Skeletal muscle satellite cell (primary cell): ENCODE measurements around the gene CLDN10.

Experiments used
- H3K27me3 ChIP-seq: 2 replicates; pipeline ENCODE4 v1.7.0; 2013; ENCODE audit warnings: low read length; ENCODE audit not compliant: control insufficient read depth, insufficient read depth
- H3K36me3 ChIP-seq: 2 replicates; pipeline ENCODE4 v1.7.0; 2013; ENCODE audit warnings: mild to moderate bottlenecking, control low read depth, low read length; ENCODE audit not compliant: insufficient read depth
- H3K4me1 ChIP-seq: 2 replicates; pipeline ENCODE4 v1.7.0; 2013; ENCODE audit warnings: low read length; ENCODE audit not compliant: control insufficient read depth, insufficient read depth
- H3K4me2 ChIP-seq: 2 replicates; pipeline ENCODE4 v1.7.0; 2013; ENCODE audit warnings: mild to moderate bottlenecking, low read length
- H3K4me3 ChIP-seq: 2 replicates; pipeline ENCODE4 v1.7.0; 2013; ENCODE audit warnings: low read length
- H3K9ac ChIP-seq: 2 replicates; pipeline ENCODE4 v1.7.0; 2013; ENCODE audit warnings: mild to moderate bottlenecking, low read depth, low read length, moderate library complexity
- H3K9me3 ChIP-seq: replicated peaks from 2 replicates; pipeline ENCODE4 v1.7.0; 2013; ENCODE audit warnings: mild to moderate bottlenecking, control low read depth, low read length

Gene CLDN10

GRCh38 chr13:95516021-95516420, 36.5 kb upstream of the CLDN10 start:
- Histone ChIP-seq H3K27me3 (peaks cover 35% of the 10 kb centered on the region), H3K9ac (no peak overlapping the region), H3K4me1 (no peaks in the 10 kb centered on the region), H3K36me3 (no peaks in the 10 kb centered on the region), H3K9me3 (no peaks in the 10 kb centered on the region), H3K4me2 (no peak overlapping the region), H3K4me3 (no peak overlapping the region)

- no peak overlapping the region for H3K4me2 ChIP-seq
- no peaks in the 10 kb centered on the region for H3K4me1 ChIP-seq
- H3K36me3 ChIP-seq = no peaks in the 10 kb centered on the region
- peaks cover 35% of the 10 kb centered on the region for H3K27me3 ChIP-seq
- H3K9me3 ChIP-seq = no peaks in the 10 kb centered on the region
- no peak overlapping the region for H3K9ac ChIP-seq
- no peak overlapping the region for H3K4me3 ChIP-seq
Measured at GRCh38 chr13:95516492-95516891, 36.0 kb upstream of the CLDN10 start.

- Histone ChIP-seq H3K4me3 (no peak overlapping the region), H3K4me2 (no peak overlapping the region), H3K9me3 (no peaks in the 10 kb centered on the region), H3K9ac (no peak overlapping the region), H3K36me3 (no peaks in the 10 kb centered on the region), H3K4me1 (no peaks in the 10 kb centered on the region), H3K27me3 (peaks cover 19% of the 10 kb centered on the region)
Measured at GRCh38 chr13:95523598-95523997, 28.9 kb upstream of the CLDN10 start.

- H3K9ac ChIP-seq = no peak overlapping the region
- no peaks in the 10 kb centered on the region for H3K4me1 ChIP-seq
- H3K9me3 ChIP-seq = no peaks in the 10 kb centered on the region
- H3K36me3 ChIP-seq = no peaks in the 10 kb centered on the region
- no peak overlapping the region for H3K4me3 ChIP-seq
- no peak overlapping the region for H3K4me2 ChIP-seq
- H3K27me3 ChIP-seq = peaks cover 11% of the 10 kb centered on the region
Measured at GRCh38 chr13:95524264-95524901, 28.1 kb upstream of the CLDN10 start.

- Histone ChIP-seq H3K9me3 (no peaks in the 10 kb centered on the region), H3K27me3 (peaks cover 5% of the 10 kb centered on the region), H3K4me1 (peaks cover 9% of the 10 kb centered on the region), H3K9ac (no peak overlapping the region), H3K36me3 (no peaks in the 10 kb centered on the region), H3K4me3 (no peak overlapping the region), H3K4me2 (no peak overlapping the region)
Measured at GRCh38 chr13:95527955-95528354, 24.6 kb upstream of the CLDN10 start.

GRCh38 chr13:95530178-95530577, 22.3 kb upstream of the CLDN10 start:
- Histone ChIP-seq H3K4me1 (peaks cover 22% of the 10 kb centered on the region), H3K4me3 (no peak overlapping the region)

GRCh38 chr13:95533545-95534160, 18.9 kb upstream of the CLDN10 start:
- Histone ChIP-seq H3K36me3 (no peaks in the 10 kb centered on the region), H3K4me1 (peaks cover 29% of the 10 kb centered on the region), H3K9ac (no peak overlapping the region), H3K27me3 (peaks cover 10% of the 10 kb centered on the region), H3K4me3 (no peak overlapping the region), H3K9me3 (no peaks in the 10 kb centered on the region), H3K4me2 (no peak overlapping the region)

More at GRCh38 chr13:95530178-95530577, 22.3 kb upstream of the CLDN10 start:
- Histone ChIP-seq H3K36me3 (no peaks in the 10 kb centered on the region), H3K4me2 (peak overlapping the region; percentile 26), H3K9ac (no peak overlapping the region), H3K9me3 (no peaks in the 10 kb centered on the region), H3K27me3 (peaks cover 5% of the 10 kb centered on the region)

- Histone ChIP-seq H3K9ac (no peak overlapping the region), H3K4me3 (no peak overlapping the region), H3K4me2 (peak overlapping the region; percentile 60), H3K36me3 (no peaks in the 10 kb centered on the region), H3K4me1 (peaks cover 24% of the 10 kb centered on the region), H3K27me3 (peaks cover 10% of the 10 kb centered on the region), H3K9me3 (no peaks in the 10 kb centered on the region)
Measured at GRCh38 chr13:95535243-95535642, 17.3 kb upstream of the CLDN10 start.

GRCh38 chr13:95536632-95537241, 15.8 kb upstream of the CLDN10 start:
- Histone ChIP-seq H3K9ac (no peak overlapping the region), H3K27me3 (peaks cover 10% of the 10 kb centered on the region), H3K4me3 (no peak overlapping the region), H3K4me2 (no peak overlapping the region), H3K4me1 (peaks cover 24% of the 10 kb centered on the region), H3K9me3 (no peaks in the 10 kb centered on the region), H3K36me3 (no peaks in the 10 kb centered on the region)

- no peak overlapping the region for H3K9ac ChIP-seq
- H3K9me3 ChIP-seq = no peaks in the 10 kb centered on the region
- no peak overlapping the region for H3K4me2 ChIP-seq
- H3K4me3 ChIP-seq = no peak overlapping the region
- no peaks in the 10 kb centered on the region for H3K36me3 ChIP-seq
- peaks cover 14% of the 10 kb centered on the region for H3K27me3 ChIP-seq
- peaks cover 10% of the 10 kb centered on the region for H3K4me1 ChIP-seq
Measured at GRCh38 chr13:95540888-95541287, 11.6 kb upstream of the CLDN10 start.

GRCh38 chr13:95541308-95541707, 11.2 kb upstream of the CLDN10 start:
- Histone ChIP-seq H3K4me2 (no peak overlapping the region), H3K9me3 (no peaks in the 10 kb centered on the region), H3K36me3 (no peaks in the 10 kb centered on the region), H3K4me3 (no peak overlapping the region), H3K27me3 (peaks cover 17% of the 10 kb centered on the region), H3K9ac (no peak overlapping the region), H3K4me1 (peaks cover 9% of the 10 kb centered on the region)
